H9 (cell line): ENCODE data around the gene KRTAP5-7. TPM values are rescaled to one million over a fixed set of nuclear protein-coding genes. Genes with fewer than 3 reads are reported as not detected.

Experiments
- DNase-seq: peaks from one replicate; pipeline ENCODE4 v3.0.0-alpha.2; 2017
- H2AFZ ChIP-seq: one replicate; pipeline ENCODE4 v1.6.1; 2013; ENCODE audit warnings: mild to moderate bottlenecking, low read length, control low read depth, moderate library complexity
- H2AK5ac ChIP-seq: 2 replicates; pipeline ENCODE4 v1.6.1; 2013; ENCODE audit warnings: low read length, control low read depth, mixed read lengths; ENCODE audit not compliant: insufficient read length
- H2BK120ac ChIP-seq: one replicate; pipeline ENCODE4 v1.6.1; 2013; ENCODE audit warnings: low read depth, mild to moderate bottlenecking, low read length, control low read depth, inconsistent platforms; ENCODE audit not compliant: poor library complexity, severe bottlenecking
- H2BK12ac ChIP-seq: 2 replicates; pipeline ENCODE4 v1.6.1; 2013; ENCODE audit warnings: low read length, control low read depth, mixed read lengths, low read depth; ENCODE audit not compliant: insufficient read length
- H2BK15ac ChIP-seq: 2 replicates; pipeline ENCODE4 v1.6.1; 2013; ENCODE audit warnings: low read depth, low read length, control low read depth
- H2BK20ac ChIP-seq: one replicate; pipeline ENCODE4 v1.6.1; 2013; ENCODE audit warnings: low read depth, mild to moderate bottlenecking, low read length, control low read depth, inconsistent platforms; ENCODE audit not compliant: poor library complexity, severe bottlenecking
- H2BK5ac ChIP-seq: 2 replicates; pipeline ENCODE4 v1.6.1; 2013; ENCODE audit warnings: low read length, control low read depth, mixed read lengths; ENCODE audit not compliant: insufficient read length
- H3K14ac ChIP-seq: 2 replicates; pipeline ENCODE4 v1.6.1; 2013; ENCODE audit warnings: low read length, control low read depth; ENCODE audit not compliant: insufficient read depth
- H3K18ac ChIP-seq: 2 replicates; pipeline ENCODE4 v1.6.1; 2013; ENCODE audit warnings: low read depth, mild to moderate bottlenecking, mixed read lengths, low read length, control low read depth; ENCODE audit not compliant: insufficient read length
- H3K23ac ChIP-seq: 2 replicates; pipeline ENCODE4 v1.6.1; 2013; ENCODE audit warnings: low read length, control low read depth, mixed read lengths, low read depth; ENCODE audit not compliant: insufficient read length
- H3K23me2 ChIP-seq: 2 replicates; pipeline ENCODE4 v1.6.1; 2013; ENCODE audit warnings: low read depth, mild to moderate bottlenecking, mixed read lengths, low read length, control low read depth; ENCODE audit not compliant: insufficient read length, poor library complexity, severe bottlenecking
- H3K27ac ChIP-seq: 2 replicates; pipeline ENCODE4 v1.5.1; 2013; ENCODE audit warnings: low read length, control low read depth, mixed read lengths, low read depth; ENCODE audit not compliant: insufficient read length
- H3K27me3 ChIP-seq: 2 replicates; pipeline ENCODE4 v1.6.1; 2013; ENCODE audit warnings: low read length, control low read depth, inconsistent platforms; ENCODE audit not compliant: insufficient read depth
- H3K4ac ChIP-seq: 2 replicates; pipeline ENCODE4 v1.6.1; 2013; ENCODE audit warnings: low read depth, mild to moderate bottlenecking, control low read depth, inconsistent platforms, low read length, moderate library complexity
- H3K4me1 ChIP-seq: 2 replicates; pipeline ENCODE4 v1.6.1; 2013; ENCODE audit warnings: low read length, control low read depth, inconsistent platforms; ENCODE audit not compliant: insufficient read depth
- H3K4me2 ChIP-seq: 2 replicates; pipeline ENCODE4 v1.6.1; 2013; ENCODE audit warnings: low read length, control low read depth, mixed read lengths; ENCODE audit not compliant: insufficient read length, insufficient read depth
- H3K56ac ChIP-seq: 2 replicates; pipeline ENCODE4 v1.6.1; 2013; ENCODE audit warnings: low read depth, mild to moderate bottlenecking, mixed read lengths, low read length, control low read depth; ENCODE audit not compliant: insufficient read length
- H3K79me1 ChIP-seq: 2 replicates; pipeline ENCODE4 v1.6.1; 2013; ENCODE audit warnings: low read depth, mild to moderate bottlenecking, moderate library complexity, low read length, control low read depth, inconsistent platforms; ENCODE audit not compliant: insufficient read depth, poor library complexity, severe bottlenecking
- H3K79me2 ChIP-seq: 2 replicates; pipeline ENCODE4 v1.6.1; 2013; ENCODE audit warnings: low read length, control low read depth, inconsistent platforms; ENCODE audit not compliant: insufficient read depth
- H3K9ac ChIP-seq: 2 replicates; pipeline ENCODE4 v1.6.1; 2013; ENCODE audit warnings: low read length, control low read depth, mixed read lengths; ENCODE audit not compliant: insufficient read length; ENCODE audit errors: extremely low read depth
- H3K9me3 ChIP-seq: one replicate; pipeline ENCODE4 v1.6.1; 2013; ENCODE audit warnings: low read depth, low read length, inconsistent platforms; ENCODE audit not compliant: control insufficient read depth
- H3T11ph ChIP-seq: one replicate; pipeline ENCODE4 v1.6.1; 2013; ENCODE audit warnings: mild to moderate bottlenecking, low read length, control low read depth, inconsistent platforms
- H4K20me1 ChIP-seq: one replicate; pipeline ENCODE4 v1.6.1; 2013; ENCODE audit not compliant: control insufficient read depth, insufficient read length, insufficient read depth
- H4K5ac ChIP-seq: 2 replicates; pipeline ENCODE4 v1.6.1; 2013; ENCODE audit warnings: low read depth, mild to moderate bottlenecking, mixed read lengths, low read length, control low read depth; ENCODE audit not compliant: insufficient read length
- H4K8ac ChIP-seq: replicated peaks from 2 replicates; pipeline ENCODE4 v1.6.1; 2013; ENCODE audit warnings: low read length, control low read depth, mixed read lengths, low read depth; ENCODE audit not compliant: insufficient read length
- H4K91ac ChIP-seq: 2 replicates; pipeline ENCODE4 v1.6.1; 2013; ENCODE audit warnings: low read depth, mild to moderate bottlenecking, moderate library complexity, mixed read lengths, low read length, control low read depth; ENCODE audit not compliant: insufficient read length
- H3K27ac Mint-ChIP-seq, 3 experiments: 2 replicates in 2 of 3; 3 replicates in 1 of 3; pipeline ENCODE4 v1.8.0; 2020 to 2021; ENCODE audit warnings: mixed read lengths in 3 of 3, mild to moderate bottlenecking in 1 of 3, moderate library complexity in 1 of 3
- H3K27me3 Mint-ChIP-seq: 2 replicates; pipeline ENCODE4 v1.8.0; 2021; ENCODE audit warnings: low read depth, mild to moderate bottlenecking, moderate library complexity, mixed read lengths
- H3K36me3 Mint-ChIP-seq, 3 experiments: 2 replicates in 2 of 3; 3 replicates in 1 of 3; pipeline ENCODE4 v1.8.0; 2020 to 2021; ENCODE audit warnings: low read depth in 3 of 3, mixed read lengths in 3 of 3; ENCODE audit not compliant: insufficient read depth in 1 of 3
- H3K4me1 Mint-ChIP-seq, 2 experiments: 2 replicates each; pipeline ENCODE4 v1.8.0; 2020; ENCODE audit warnings: mixed read lengths in 2 of 2
- H3K4me3 Mint-ChIP-seq, 2 experiments: 2 replicates in 1 of 2; 3 replicates in 1 of 2; pipeline ENCODE4 v1.8.0; 2020 to 2021; ENCODE audit warnings: mild to moderate bottlenecking in 2 of 2, mixed read lengths in 2 of 2, moderate library complexity in 1 of 2
- H3K9me3 Mint-ChIP-seq, 2 experiments: 2 replicates in 1 of 2; 3 replicates in 1 of 2; pipeline ENCODE4 v1.8.0; 2020; ENCODE audit warnings: mild to moderate bottlenecking in 2 of 2, mixed read lengths in 2 of 2, moderate library complexity in 1 of 2
- WGBS: extraction: QIAGEN DNeasy Blood & Tissue Kit; methylation state at CpG from one replicate; pipeline ENCODE4 v1.1.7; 2013; ENCODE audit warnings: missing lambda C conversion rate, low lambda C conversion rate, mixed read lengths; ENCODE audit not compliant: insufficient read length; ENCODE audit errors: extremely low coverage; 5-methylcytosine and 5-hydroxymethylcytosine counted together
- total RNA-seq: library from RNA; stranded (reverse); gene quantifications from 2 replicates; pipeline ENCODE4 v1.2.1, GENCODE V29; 2021
- TF ChIP-seq, protein P1 (sequence below): fragments of 200-600 bp; sonication (generic); conservative IDR thresholded peaks from 3 replicates; pipeline ENCODE4 v1.8.0; 2021; ENCODE audit warnings: antibody characterized with exemption, mild to moderate bottlenecking

The KRTAP5-7 gene
- total RNA-seq, 1 experiment from 2014 or later, result not detected

DNA sequence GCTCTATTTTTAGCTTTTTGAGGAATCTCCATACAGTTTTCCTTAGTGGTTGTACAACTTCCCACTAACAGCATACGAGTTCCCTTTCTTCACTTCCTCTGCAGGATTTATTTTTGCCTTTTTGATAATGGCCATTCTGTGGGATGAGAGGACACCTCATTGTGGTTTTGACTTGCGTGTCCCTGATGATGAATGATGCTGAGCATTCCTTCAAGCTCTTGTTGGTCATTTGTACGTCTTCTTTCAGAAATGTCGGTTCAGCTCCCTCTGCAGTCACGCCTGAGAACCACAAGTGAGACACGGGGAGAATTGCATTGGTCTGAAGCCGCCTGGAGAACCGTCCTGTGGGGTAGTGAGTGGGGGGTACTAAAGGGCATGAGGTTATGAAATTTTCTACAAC, 36.3 kb downstream of the KRTAP5-7 start:
- Histone ChIP-seq H3K27me3 (no peaks in the 10 kb centered on the region), H2AK5ac (no peak overlapping the region), H2BK12ac (no peak overlapping the region), H3K4me2 (no peak overlapping the region), H3K27ac (no peak overlapping the region), H3T11ph (no peak overlapping the region), H2BK20ac (no peak overlapping the region), H4K5ac (no peak overlapping the region), H3K4ac (no peak overlapping the region), H4K8ac (no peak overlapping the region), H4K20me1 (no peaks in the 10 kb centered on the region), H4K91ac (no peak overlapping the region), H2BK120ac (no peak overlapping the region), H3K14ac (no peak overlapping the region), H3K23ac (no peak overlapping the region), H2BK15ac (no peak overlapping the region), H2AFZ (no peak overlapping the region), H3K18ac (no peak overlapping the region), H3K56ac (no peak overlapping the region), H3K23me2 (no peaks in the 10 kb centered on the region), H3K9me3 (no peaks in the 10 kb centered on the region), H2BK5ac (no peak overlapping the region), H3K79me1 (no peaks in the 10 kb centered on the region), H3K9ac (no peak overlapping the region), H3K4me1 (no peaks in the 10 kb centered on the region; the same call in 1 of the 2 replicates), H3K79me2 (no peaks in the 10 kb centered on the region)
- H3K27ac Mint-ChIP-seq, result no peak overlapping the region
- no CpG with 5 or more reads among the region's 8 CpGs for WGBS
- peaks cover 31% of the 10 kb centered on the region for H3K27me3 Mint-ChIP-seq
- DNase-seq, result peak; percentile 59
- H3K9me3 Mint-ChIP-seq, result peaks cover 10 to 12% of the 10 kb centered on the region in 2 experiments
- no peaks in the 10 kb centered on the region for H3K36me3 Mint-ChIP-seq
- peaks cover 24 to 29% of the 10 kb centered on the region in 2 experiments for H3K4me1 Mint-ChIP-seq
- H3K4me3 Mint-ChIP-seq, result no peak overlapping the region
- TF ChIP-seq, protein P1, sequence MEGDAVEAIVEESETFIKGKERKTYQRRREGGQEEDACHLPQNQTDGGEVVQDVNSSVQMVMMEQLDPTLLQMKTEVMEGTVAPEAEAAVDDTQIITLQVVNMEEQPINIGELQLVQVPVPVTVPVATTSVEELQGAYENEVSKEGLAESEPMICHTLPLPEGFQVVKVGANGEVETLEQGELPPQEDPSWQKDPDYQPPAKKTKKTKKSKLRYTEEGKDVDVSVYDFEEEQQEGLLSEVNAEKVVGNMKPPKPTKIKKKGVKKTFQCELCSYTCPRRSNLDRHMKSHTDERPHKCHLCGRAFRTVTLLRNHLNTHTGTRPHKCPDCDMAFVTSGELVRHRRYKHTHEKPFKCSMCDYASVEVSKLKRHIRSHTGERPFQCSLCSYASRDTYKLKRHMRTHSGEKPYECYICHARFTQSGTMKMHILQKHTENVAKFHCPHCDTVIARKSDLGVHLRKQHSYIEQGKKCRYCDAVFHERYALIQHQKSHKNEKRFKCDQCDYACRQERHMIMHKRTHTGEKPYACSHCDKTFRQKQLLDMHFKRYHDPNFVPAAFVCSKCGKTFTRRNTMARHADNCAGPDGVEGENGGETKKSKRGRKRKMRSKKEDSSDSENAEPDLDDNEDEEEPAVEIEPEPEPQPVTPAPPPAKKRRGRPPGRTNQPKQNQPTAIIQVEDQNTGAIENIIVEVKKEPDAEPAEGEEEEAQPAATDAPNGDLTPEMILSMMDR, result peak; percentile 66
